Small intestine (tissue), 7 donors: ENCODE data around the gene PEG3. TPM values are rescaled to one million over a fixed set of nuclear protein-coding genes. Genes with fewer than 3 reads are reported as not detected.

Experiments used
- DNase-seq, 2 donors: peaks; one replicate each; pipeline versions ENCODE4 v3.0.0 to v3.0.0-alpha.2; 2013
- FAIRE-seq: peaks from 2 replicates; lab custom pipeline; 2012; peaks lifted over from hg19 to GRCh38; lab: Jason Lieb, UNC
- H3K27ac ChIP-seq, 3 donors: one replicate each; pipeline ENCODE4 v1.5.1; 2013; ENCODE audit warnings: low read length in 2 of 3, mild to moderate bottlenecking in 2 of 3, control low read depth in 1 of 3, inconsistent platforms in 1 of 3, low read depth in 1 of 3, moderate library complexity in 1 of 3
- H3K27me3 ChIP-seq, 3 donors: one replicate each; pipeline ENCODE4 v1.6.1; 2013; ENCODE audit warnings: low read length in 3 of 3, inconsistent platforms in 1 of 3; ENCODE audit not compliant: control insufficient read depth in 3 of 3, insufficient read depth in 3 of 3
- H3K36me3 ChIP-seq, 3 donors: one replicate each; pipeline ENCODE4 v1.6.1; 2013; ENCODE audit warnings: low read length in 3 of 3, inconsistent platforms in 1 of 3, low read depth in 1 of 3, mild to moderate bottlenecking in 1 of 3, moderate library complexity in 1 of 3; ENCODE audit not compliant: control insufficient read depth in 3 of 3, insufficient read depth in 2 of 3
- H3K4me1 ChIP-seq, 3 donors: one replicate each; pipeline ENCODE4 v1.6.1; 2013; ENCODE audit warnings: low read length in 2 of 3, inconsistent platforms in 1 of 3, low read depth in 1 of 3, mild to moderate bottlenecking in 1 of 3, moderate library complexity in 1 of 3; ENCODE audit not compliant: control insufficient read depth in 3 of 3, insufficient read depth in 2 of 3
- H3K4me3 ChIP-seq, 3 donors: one replicate each; pipeline ENCODE4 v1.5.1; 2013; ENCODE audit warnings: low read length in 3 of 3, control low read depth in 1 of 3, inconsistent platforms in 1 of 3, low read depth in 1 of 3, mild to moderate bottlenecking in 1 of 3, moderate library complexity in 1 of 3
- H3K9me3 ChIP-seq, 2 donors: one replicate each; pipeline ENCODE4 v1.6.1; 2013; ENCODE audit warnings: low read depth in 1 of 2, low read length in 1 of 2; ENCODE audit not compliant: control insufficient read depth in 2 of 2, insufficient read depth in 1 of 2
- WGBS, 3 donors: extraction: QIAGEN DNeasy Blood & Tissue Kit; methylation state at CpG; one replicate each; pipeline ENCODE4 v1.1.7; 2013; 5-methylcytosine and 5-hydroxymethylcytosine counted together
- polyA plus RNA-seq, 4 donors: library from polyadenylated mRNA; stranded (reverse) in 3 of 4; unstranded in 1 of 4; fragments of 200-250 nt in 3 of 4; fragments of 120-200 nt in 1 of 4; gene quantifications; one replicate each; pipeline versions ENCODE4 v1.2.1 to v1.2.3, GENCODE V29; 2013
- donor health status: healthy with polysubstance abuse.
- donor health status: control.
- donor health status: control.
- donor health status: Bipolar disorder and iron deficiency.
- donor health status: healthy.

The PEG3 gene
- polyA plus RNA-seq, 4 donors, result 0.27 to 5.9 (median 2.2) TPM; not detected in 1

DNA sequence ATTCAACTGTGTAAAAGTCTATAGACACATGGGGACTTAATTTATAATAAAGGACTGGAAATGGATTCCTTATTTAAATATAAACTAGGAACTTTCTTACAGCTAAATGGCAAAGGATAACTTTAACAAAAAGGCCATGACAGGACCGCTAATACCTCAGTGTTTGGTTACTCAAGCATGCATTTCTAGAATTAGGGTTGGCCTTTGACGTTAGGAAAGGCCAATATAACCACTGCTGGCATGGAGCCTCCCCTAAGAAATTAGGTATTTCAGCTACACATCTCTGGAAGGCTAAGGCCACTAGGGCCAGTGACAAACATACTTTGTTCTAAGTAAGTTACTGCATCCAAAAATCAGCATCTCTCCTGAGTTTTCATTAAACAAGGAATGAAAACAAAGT is 9.3 kb downstream of the PEG3 start:
- H3K4me1 ChIP-seq, result no peaks in the 10 kb centered on the region
- DNase-seq (no peak), FAIRE-seq (no peak)
- H3K9me3 ChIP-seq, result no peaks in the 10 kb centered on the region
- no peaks in the 10 kb centered on the region for H3K27me3 ChIP-seq
- WGBS, 3 donors, result 54 to 62% (median 61%) methylated on average over 2 of the region's 2 CpGs
- no peak overlapping the region for H3K4me3 ChIP-seq
- peaks cover 0 to 5% (median 0%) of the 10 kb centered on the region in 3 donors for H3K36me3 ChIP-seq
- no peak overlapping the region for H3K27ac ChIP-seq

DNA sequence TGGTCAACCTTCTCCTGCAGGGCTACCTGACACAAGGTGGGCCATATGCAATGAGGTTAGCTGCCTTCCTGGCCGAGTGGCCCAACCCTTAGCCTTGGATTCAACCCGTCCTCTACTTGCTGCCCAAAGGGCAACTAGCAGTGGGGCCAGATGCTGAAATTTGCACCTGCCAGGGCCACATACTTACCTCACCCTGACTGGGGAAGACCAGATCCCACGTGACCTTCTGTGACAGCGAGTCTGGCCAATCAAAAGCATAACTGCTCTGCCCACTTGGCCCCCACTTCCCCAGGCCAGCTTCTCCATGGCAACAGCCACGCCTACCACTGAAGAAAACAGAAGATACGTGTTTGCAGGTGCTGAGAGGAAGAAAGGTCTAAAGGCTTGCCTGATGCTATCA is 10.9 kb downstream of the PEG3 start:
- no peaks in the 10 kb centered on the region for H3K4me1 ChIP-seq
- H3K27me3 ChIP-seq, result no peaks in the 10 kb centered on the region
- H3K36me3 ChIP-seq, result peaks cover 0 to 5% (median 0%) of the 10 kb centered on the region in 3 donors
- no peaks in the 10 kb centered on the region for H3K9me3 ChIP-seq
- no peak overlapping the region for H3K4me3 ChIP-seq
- H3K27ac ChIP-seq, result no peak overlapping the region
- no peak for FAIRE-seq
- DNase-seq, result no peak
- 61 to 73% (median 68%) methylated on average over 6 of the region's 6 CpGs for WGBS, 3 donors

DNA sequence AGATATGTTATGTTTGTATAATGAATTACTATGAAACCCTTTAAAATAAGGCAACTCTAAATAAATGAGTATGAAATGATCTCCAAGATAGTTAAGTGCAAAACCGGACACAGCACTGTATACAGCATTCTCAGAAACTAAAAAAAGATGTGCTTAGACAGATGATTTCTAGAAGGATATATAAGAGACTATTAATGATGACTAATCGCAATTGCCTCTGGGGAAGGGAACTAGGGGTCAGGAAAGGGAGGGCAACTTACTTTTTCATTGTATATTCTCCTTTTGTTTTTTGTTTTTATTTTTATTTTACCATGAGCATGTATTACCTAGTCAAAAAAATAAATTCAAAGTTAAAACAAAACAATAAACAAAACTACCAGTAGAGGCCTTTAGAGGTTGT is 12.8 kb downstream of the PEG3 start:
- FAIRE-seq (no peak), DNase-seq (no peak)
- Histone ChIP-seq H3K27ac (no peak overlapping the region), H3K9me3 (no peaks in the 10 kb centered on the region), H3K4me3 (no peak overlapping the region), H3K4me1 (no peaks in the 10 kb centered on the region), H3K36me3 (peaks cover 0 to 10% (median 0%) of the 10 kb centered on the region in 3 donors), H3K27me3 (no peaks in the 10 kb centered on the region)
- 68 to 79% (median 70%) methylated on average over 2 of the region's 2 CpGs for WGBS, 3 donors

DNA sequence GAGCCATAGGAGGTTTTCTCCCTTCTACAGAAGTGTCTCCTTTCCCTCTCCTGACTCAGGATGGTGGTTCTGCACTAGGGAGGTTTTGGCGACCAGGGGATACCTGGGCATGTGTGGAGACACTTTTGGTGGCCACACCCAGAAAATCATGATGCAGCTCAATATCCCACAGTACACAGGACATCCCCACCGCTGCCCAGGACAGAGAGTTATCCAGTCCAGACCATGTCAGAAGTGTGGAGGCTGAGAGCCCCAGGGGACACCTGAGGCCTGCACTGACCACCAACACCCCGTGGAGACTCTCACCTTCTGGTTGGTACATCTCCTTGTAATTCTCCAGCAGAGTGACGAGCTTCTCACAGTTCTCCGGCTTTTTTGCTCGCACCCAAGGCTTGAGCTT is 16.6 kb downstream of the PEG3 start:
- Histone ChIP-seq H3K4me3 (no peak overlapping the region), H3K4me1 (no peaks in the 10 kb centered on the region), H3K27me3 (no peaks in the 10 kb centered on the region), H3K27ac (no peak overlapping the region), H3K9me3 (no peaks in the 10 kb centered on the region), H3K36me3 (peaks cover 0 to 11% (median 0%) of the 10 kb centered on the region in 3 donors)
- WGBS, 3 donors, result 78 to 89% (median 79%) methylated on average over 6 of the region's 6 CpGs
- no peak for DNase-seq
- FAIRE-seq, result no peak

DNA sequence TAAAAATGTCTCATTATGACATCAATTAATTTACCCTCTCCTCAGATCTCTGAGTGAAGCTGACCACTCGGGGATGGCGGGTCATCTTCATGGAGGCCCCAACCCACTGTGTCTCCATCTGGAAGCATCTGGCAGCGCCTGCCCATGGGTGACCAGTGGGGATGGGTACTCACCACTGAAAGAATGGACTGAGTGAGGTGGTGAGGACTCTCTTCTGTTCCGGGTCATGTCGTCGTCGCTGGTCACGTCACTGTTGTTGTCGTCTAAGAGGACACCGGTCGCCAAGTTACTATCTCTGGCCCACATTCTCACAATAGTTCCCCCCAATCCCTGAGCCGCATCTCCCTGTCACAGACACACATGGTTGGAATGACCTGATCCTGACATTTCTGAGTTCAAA is 17.1 kb downstream of the PEG3 start:
- Histone ChIP-seq H3K27ac (no peak overlapping the region), H3K27me3 (no peaks in the 10 kb centered on the region), H3K36me3 (peaks cover 0 to 11% (median 0%) of the 10 kb centered on the region in 3 donors), H3K4me3 (no peak overlapping the region), H3K9me3 (no peaks in the 10 kb centered on the region), H3K4me1 (no peaks in the 10 kb centered on the region)
- whole genome bisulfite sequencing, 3 donors, result 89 to 94% (median 89%) methylated on average over 12 of the region's 12 CpGs
- FAIRE-seq (no peak), DNase-seq (no peak)

DNA sequence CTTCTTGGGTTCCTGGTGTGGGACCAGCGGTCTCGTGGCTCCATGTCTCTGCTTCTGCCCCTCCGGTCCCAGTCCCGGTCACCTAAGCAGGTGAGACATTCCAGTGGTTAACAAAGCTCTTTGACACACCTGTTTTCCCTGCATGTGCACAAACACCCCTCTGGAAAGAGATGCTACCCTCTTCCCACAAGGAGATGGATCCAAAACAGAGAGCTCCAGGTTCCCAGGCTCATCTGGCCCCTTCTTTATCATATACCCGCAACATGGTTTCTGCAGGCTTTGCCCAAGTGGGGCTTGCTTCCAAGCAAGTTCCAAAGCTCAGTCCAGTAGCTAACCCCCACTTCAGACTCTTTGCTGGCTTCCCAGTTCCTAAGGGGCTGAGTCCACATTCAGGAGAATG is 17.8 kb downstream of the PEG3 start:
- no peaks in the 10 kb centered on the region for H3K27me3 ChIP-seq
- 87 to 89% (median 89%) methylated on average over 5 of the region's 5 CpGs for WGBS, 3 donors
- H3K27ac ChIP-seq, result no peak overlapping the region
- peaks cover 0 to 11% (median 0%) of the 10 kb centered on the region in 3 donors for H3K36me3 ChIP-seq
- no peaks in the 10 kb centered on the region for H3K4me1 ChIP-seq
- no peaks in the 10 kb centered on the region for H3K9me3 ChIP-seq
- H3K4me3 ChIP-seq, result no peak overlapping the region
- FAIRE-seq (no peak), DNase-seq (no peak)

DNA sequence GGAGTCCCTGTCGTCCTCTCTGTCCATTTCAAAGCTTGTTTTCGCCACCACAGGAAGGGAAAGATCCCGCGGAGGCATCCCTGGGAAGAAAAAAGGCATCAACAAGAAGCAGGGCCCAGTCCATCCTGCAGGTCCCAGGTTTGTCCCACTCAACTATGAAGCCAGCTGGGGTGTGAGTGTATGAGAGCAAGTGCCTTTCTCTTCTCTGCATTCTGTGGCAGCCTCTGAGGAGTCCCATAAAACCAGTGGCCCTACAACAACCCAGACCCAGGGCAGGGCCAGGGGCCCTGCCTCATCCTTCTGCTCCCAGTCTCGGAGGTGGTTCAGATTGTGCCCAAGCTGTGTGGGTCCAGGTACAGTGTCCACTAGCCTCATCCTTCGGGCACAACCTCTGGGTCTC is 18.9 kb downstream of the PEG3 start:
- Histone ChIP-seq H3K9me3 (no peaks in the 10 kb centered on the region), H3K27ac (no peak overlapping the region), H3K27me3 (no peaks in the 10 kb centered on the region), H3K36me3 (peaks cover 0 to 11% (median 0%) of the 10 kb centered on the region in 3 donors), H3K4me1 (no peaks in the 10 kb centered on the region), H3K4me3 (no peak overlapping the region)
- WGBS, 3 donors, result 70 to 78% (median 78%) methylated on average over 6 of the region's 6 CpGs
- no peak for DNase-seq
- no peak for FAIRE-seq

DNA sequence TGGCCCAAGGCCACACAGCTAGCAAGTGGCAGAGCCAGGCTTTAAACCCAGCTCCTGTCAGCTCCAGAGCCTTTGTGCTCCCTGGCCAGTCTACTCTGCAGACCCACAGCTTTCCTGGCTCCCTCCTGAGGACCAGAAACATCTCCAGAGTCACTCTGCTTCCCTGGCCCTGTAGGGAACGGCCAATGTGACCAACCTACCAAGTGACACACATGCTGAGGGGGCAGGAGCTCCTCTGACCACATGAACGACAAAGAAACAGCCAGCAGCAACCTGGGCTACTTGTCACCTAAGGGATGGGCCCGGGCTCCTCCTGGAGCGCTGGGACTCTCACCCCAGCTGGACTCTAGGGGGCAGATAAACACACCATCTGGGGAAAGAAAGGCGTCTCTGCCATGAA is 19.3 kb downstream of the PEG3 start:
- no peak for DNase-seq
- no peak for FAIRE-seq
- no peaks in the 10 kb centered on the region for H3K9me3 ChIP-seq
- H3K27me3 ChIP-seq, result no peaks in the 10 kb centered on the region
- no peaks in the 10 kb centered on the region for H3K4me1 ChIP-seq
- 38 to 66% (median 65%) methylated on average over 5 of the region's 5 CpGs for WGBS, 3 donors
- no peak overlapping the region for H3K27ac ChIP-seq
- no peak overlapping the region for H3K4me3 ChIP-seq
- peaks cover 0 to 11% (median 0%) of the 10 kb centered on the region in 3 donors for H3K36me3 ChIP-seq

DNA sequence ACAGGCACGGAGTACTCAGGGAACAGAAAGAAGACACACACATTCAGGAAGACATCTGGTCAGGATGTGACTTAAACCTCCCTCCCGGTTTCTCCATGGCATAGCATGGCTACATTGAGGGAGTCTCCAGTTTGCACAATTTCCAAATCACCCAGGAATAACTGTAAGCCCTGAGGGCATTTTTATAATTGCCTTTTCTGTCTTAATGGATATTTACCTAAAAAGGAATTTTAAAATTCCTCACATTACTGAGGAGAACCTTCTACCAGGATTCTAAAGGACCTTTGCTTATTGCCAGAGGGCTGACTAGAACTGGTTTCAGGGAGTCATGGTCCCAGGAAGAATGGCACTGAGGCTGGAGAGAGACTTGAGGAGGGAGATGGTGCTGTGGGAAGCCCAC is 21.4 kb downstream of the PEG3 start:
- FAIRE-seq (no peak), DNase-seq (no peak)
- Histone ChIP-seq H3K4me1 (no peaks in the 10 kb centered on the region), H3K27me3 (no peaks in the 10 kb centered on the region), H3K4me3 (no peak overlapping the region), H3K9me3 (no peaks in the 10 kb centered on the region), H3K36me3 (peaks cover 0 to 10% (median 0%) of the 10 kb centered on the region in 3 donors), H3K27ac (no peak overlapping the region)
- 68 to 83% (median 79%) methylated on average over 2 of the region's 2 CpGs for WGBS, 3 donors
